ENCODE measurements around the gene PROKR2.

- TF ChIP-seq CTCF (optimal IDR thresholded peaks at IDR 0.05 in 1 of 3, IDR thresholded peaks at IDR 0.05 in 1 of 3, conservative IDR thresholded peaks at IDR 0.05 in 1 of 3; ENCODE audit: extremely low read depth in 1 of 3, insufficient read depth in 2 of 3, low read length in 3 of 3) (no peak), EZH2 (IDR thresholded peaks at IDR 0.05; ENCODE audit: low read length) (no peak)
Measured at GRCh38 chr20:5309971-5310370, 6.8 kb downstream of the PROKR2 start.
